Progenitor cell of endocrine pancreas (in vitro differentiated cells): ENCODE data around the gene IRS2. TPM values are rescaled to one million over a fixed set of nuclear protein-coding genes. Genes with fewer than 3 reads are reported as not detected.

ENCODE experiments used
- DNase-seq: peaks from one replicate; pipeline ENCODE4 v3.0.0; 2021; ENCODE audit warnings: low spot score; ENCODE audit not compliant: unreplicated experiment
- H3K27ac Mint-ChIP-seq: 2 replicates; pipeline ENCODE4 v1.8.0; 2021; ENCODE audit warnings: mild to moderate bottlenecking, moderate library complexity, mixed read lengths
- H3K27me3 Mint-ChIP-seq: 2 replicates; pipeline ENCODE4 v1.8.0; 2021; ENCODE audit warnings: mixed read lengths
- H3K36me3 Mint-ChIP-seq: 2 replicates; pipeline ENCODE4 v1.8.0; 2022; ENCODE audit warnings: mixed read lengths; ENCODE audit not compliant: insufficient read depth
- H3K4me1 Mint-ChIP-seq: 2 replicates; pipeline ENCODE4 v1.8.0; 2021; ENCODE audit warnings: low read depth, mixed read lengths
- H3K4me3 Mint-ChIP-seq: 2 replicates; pipeline ENCODE4 v1.8.0; 2021; ENCODE audit warnings: low read depth, mild to moderate bottlenecking, moderate library complexity, mixed read lengths
- H3K9me3 Mint-ChIP-seq: 2 replicates; pipeline ENCODE4 v1.8.0; 2021; ENCODE audit warnings: low read depth, mixed read lengths
- total RNA-seq: library from RNA; stranded (reverse); gene quantifications from 2 replicates; pipeline ENCODE4 v1.2.1, GENCODE V29; 2021
- TF ChIP-seq, protein P1 (sequence below): fragments of 200-600 bp; sonication (generic); IDR thresholded peaks from one replicate; pipeline ENCODE4 v1.5.0; 2021; ENCODE audit warnings: antibody characterized with exemption, mild to moderate bottlenecking; ENCODE audit not compliant: unreplicated experiment

IRS2 gene
- total RNA-seq, 1 donor from 2014 or later = 11.9 TPM

GRCh38 chr13:109727251-109727650 lies 59.1 kb downstream of the IRS2 start:
- Mint-ChIP-seq H3K4me1 (peaks cover 13% of the 10 kb centered on the region), H3K9me3 (no peaks in the 10 kb centered on the region), H3K36me3 (no peaks in the 10 kb centered on the region), H3K27ac (no peak overlapping the region), H3K27me3 (peaks cover 6% of the 10 kb centered on the region), H3K4me3 (no peak overlapping the region)
- TF ChIP-seq, protein P1, sequence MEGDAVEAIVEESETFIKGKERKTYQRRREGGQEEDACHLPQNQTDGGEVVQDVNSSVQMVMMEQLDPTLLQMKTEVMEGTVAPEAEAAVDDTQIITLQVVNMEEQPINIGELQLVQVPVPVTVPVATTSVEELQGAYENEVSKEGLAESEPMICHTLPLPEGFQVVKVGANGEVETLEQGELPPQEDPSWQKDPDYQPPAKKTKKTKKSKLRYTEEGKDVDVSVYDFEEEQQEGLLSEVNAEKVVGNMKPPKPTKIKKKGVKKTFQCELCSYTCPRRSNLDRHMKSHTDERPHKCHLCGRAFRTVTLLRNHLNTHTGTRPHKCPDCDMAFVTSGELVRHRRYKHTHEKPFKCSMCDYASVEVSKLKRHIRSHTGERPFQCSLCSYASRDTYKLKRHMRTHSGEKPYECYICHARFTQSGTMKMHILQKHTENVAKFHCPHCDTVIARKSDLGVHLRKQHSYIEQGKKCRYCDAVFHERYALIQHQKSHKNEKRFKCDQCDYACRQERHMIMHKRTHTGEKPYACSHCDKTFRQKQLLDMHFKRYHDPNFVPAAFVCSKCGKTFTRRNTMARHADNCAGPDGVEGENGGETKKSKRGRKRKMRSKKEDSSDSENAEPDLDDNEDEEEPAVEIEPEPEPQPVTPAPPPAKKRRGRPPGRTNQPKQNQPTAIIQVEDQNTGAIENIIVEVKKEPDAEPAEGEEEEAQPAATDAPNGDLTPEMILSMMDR = no peak
- no peak for DNase-seq

GRCh38 chr13:109725995-109726637 lies 60.3 kb downstream of the IRS2 start:
- TF ChIP-seq, protein P1 = no peak
- H3K27me3 Mint-ChIP-seq = peaks cover 6% of the 10 kb centered on the region
- H3K4me1 Mint-ChIP-seq = peaks cover 13% of the 10 kb centered on the region
- no peak overlapping the region for H3K4me3 Mint-ChIP-seq
- no peak overlapping the region for H3K27ac Mint-ChIP-seq
- no peak for DNase-seq
- no peaks in the 10 kb centered on the region for H3K36me3 Mint-ChIP-seq
- no peaks in the 10 kb centered on the region for H3K9me3 Mint-ChIP-seq

DNA sequence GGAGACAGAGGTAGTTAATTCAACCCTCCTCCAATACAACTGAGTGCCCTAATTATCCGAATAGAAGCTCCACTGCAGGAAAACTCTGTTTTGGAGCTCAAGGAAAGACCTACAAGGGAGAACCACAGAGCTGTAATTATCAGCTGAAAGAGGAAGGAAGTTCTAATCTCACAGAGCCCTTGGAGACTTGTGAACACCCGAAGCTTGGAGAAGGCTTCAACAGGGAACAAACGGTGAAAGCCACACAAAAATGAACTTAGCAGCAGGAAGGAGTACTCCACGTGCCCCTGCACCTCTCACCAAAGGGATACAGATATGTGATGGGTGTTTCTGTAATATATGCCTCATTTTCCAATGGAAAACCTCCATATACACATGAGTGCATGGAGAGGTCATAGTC lies 61.1 kb downstream of the IRS2 start:
- H3K36me3 Mint-ChIP-seq = no peaks in the 10 kb centered on the region
- peaks cover 18% of the 10 kb centered on the region for H3K4me1 Mint-ChIP-seq
- H3K9me3 Mint-ChIP-seq = no peaks in the 10 kb centered on the region
- TF ChIP-seq, protein P1 = no peak
- no peak overlapping the region for H3K4me3 Mint-ChIP-seq
- DNase-seq = no peak
- peaks cover 6% of the 10 kb centered on the region for H3K27me3 Mint-ChIP-seq
- no peak overlapping the region for H3K27ac Mint-ChIP-seq

GRCh38 chr13:109724603-109725002 lies 61.8 kb downstream of the IRS2 start:
- peaks cover 17% of the 10 kb centered on the region for H3K4me1 Mint-ChIP-seq
- H3K36me3 Mint-ChIP-seq = no peaks in the 10 kb centered on the region
- TF ChIP-seq, protein P1 = no peak
- H3K27ac Mint-ChIP-seq = no peak overlapping the region
- no peak overlapping the region for H3K4me3 Mint-ChIP-seq
- no peaks in the 10 kb centered on the region for H3K9me3 Mint-ChIP-seq
- H3K27me3 Mint-ChIP-seq = peaks cover 6% of the 10 kb centered on the region
- DNase-seq = no peak

DNA sequence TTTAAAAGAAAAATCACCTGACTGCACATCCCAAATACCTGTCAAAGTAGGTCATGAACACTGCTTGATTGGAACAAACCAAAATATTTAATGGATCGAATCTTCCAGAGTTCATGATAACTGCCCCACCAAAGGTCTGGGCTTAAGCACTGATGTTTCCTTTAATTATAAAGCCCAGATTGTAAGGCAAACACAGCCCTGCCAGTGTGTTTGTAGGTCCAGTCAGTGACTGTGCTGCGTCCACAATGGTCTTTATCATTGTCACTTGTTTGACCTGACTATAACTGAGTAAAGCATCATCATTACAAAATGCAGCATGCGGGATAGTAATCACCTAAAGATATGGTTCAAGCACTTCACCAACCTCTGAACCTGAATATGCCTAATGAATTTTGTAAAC lies 63.3 kb downstream of the IRS2 start:
- no peak overlapping the region for H3K4me3 Mint-ChIP-seq
- no peak for DNase-seq
- H3K27me3 Mint-ChIP-seq = peaks cover under 1% of the 10 kb centered on the region
- H3K4me1 Mint-ChIP-seq = peaks cover 7% of the 10 kb centered on the region
- TF ChIP-seq, protein P1 = no peak
- no peak overlapping the region for H3K27ac Mint-ChIP-seq
- H3K9me3 Mint-ChIP-seq = no peaks in the 10 kb centered on the region
- H3K36me3 Mint-ChIP-seq = no peaks in the 10 kb centered on the region
